ENCODE measurements around the gene DGCR8.

The DGCR8 gene

GRCh38 chr22:20052309-20053259 lies 27.5 kb upstream of the DGCR8 start:
- DNase-seq = no peak

GRCh38 chr22:20053407-20054033 lies 26.5 kb upstream of the DGCR8 start:
- DNase-seq = no peak

DNA sequence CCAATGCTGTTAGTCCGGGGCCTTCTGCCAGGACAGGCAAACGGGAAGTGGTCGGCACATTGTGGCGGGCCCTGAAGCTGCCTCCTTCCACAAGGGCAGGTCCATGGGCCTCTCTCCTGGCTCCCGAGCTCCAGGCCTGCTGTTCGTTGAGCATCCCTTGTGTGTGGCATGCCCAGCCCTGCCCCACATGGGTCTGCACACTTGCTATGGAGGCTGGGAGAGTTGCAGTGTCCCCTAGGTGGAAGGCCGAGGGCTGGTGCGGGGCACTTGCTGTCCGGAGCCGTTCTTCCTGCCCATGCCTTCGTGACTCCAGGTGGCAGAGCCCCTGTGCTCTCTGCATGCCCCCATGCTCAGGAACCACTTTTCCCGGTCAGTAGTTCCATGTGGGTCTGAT lies 26.0 kb upstream of the DGCR8 start:
- no peak for DNase-seq

DNA sequence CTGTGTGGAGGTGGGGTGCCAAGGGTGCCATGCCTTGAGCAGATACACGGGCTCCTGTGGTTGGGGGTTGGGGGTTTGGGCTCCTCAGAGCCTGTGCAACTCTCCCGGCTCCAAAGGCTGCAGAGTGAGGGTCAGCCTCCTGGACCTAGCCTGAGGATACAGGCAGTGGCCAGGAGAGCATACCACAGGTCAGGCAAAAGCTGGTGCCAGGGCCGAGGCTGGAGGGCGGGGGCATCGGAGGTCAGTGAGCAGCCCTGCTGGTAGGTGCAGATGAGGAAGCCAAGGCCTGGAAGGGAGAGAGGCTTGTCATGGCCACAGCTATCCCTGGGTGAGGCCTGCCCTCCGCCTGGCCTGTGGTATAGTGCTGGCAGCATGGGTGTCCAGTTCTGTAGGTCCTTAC lies 25.6 kb upstream of the DGCR8 start:
- no peak for DNase-seq

DNA sequence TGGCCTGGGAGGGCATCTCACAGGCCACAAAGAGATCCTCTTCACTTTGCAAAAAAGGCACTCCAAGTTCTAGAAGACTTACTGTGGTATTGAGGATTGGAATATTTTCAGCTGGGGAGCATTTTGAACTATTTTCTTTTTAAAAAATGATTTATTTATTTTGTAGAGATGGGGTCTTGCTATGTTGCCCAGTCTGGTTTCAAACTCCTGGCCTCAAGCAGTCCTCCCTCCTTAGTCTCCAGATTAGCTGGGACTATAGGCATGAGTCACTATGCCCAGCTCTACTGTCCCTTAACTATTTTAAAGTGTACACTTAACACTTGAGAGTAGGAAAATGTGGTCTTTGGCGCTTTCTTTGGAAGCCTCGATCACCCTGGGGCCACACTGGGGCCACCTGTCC lies 24.9 kb upstream of the DGCR8 start:
- no peak for DNase-seq

DNA sequence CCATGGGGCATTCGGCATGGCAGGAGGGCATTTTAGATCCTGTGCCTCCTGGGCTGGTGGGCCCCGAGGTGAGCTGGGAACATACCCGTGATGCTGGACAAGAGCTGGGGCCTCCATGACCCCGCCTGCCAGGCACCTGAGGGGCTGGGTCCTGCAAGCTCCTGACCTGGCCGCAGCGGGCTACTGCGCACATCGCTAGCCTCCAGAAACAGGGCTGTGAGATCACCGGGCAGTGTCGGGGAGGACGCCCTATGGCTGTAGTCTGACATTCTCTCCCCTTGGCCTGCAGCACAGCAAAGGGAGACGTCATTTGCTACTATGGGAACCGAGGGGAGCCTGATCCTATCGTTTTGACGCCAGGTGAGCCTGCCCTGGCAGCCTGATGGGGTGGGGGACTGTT lies 24.4 kb upstream of the DGCR8 start:
- no peak for DNase-seq

- no peak for DNase-seq
Observed at GRCh38 chr22:20056161-20056560, 23.9 kb upstream of the DGCR8 start.

DNA sequence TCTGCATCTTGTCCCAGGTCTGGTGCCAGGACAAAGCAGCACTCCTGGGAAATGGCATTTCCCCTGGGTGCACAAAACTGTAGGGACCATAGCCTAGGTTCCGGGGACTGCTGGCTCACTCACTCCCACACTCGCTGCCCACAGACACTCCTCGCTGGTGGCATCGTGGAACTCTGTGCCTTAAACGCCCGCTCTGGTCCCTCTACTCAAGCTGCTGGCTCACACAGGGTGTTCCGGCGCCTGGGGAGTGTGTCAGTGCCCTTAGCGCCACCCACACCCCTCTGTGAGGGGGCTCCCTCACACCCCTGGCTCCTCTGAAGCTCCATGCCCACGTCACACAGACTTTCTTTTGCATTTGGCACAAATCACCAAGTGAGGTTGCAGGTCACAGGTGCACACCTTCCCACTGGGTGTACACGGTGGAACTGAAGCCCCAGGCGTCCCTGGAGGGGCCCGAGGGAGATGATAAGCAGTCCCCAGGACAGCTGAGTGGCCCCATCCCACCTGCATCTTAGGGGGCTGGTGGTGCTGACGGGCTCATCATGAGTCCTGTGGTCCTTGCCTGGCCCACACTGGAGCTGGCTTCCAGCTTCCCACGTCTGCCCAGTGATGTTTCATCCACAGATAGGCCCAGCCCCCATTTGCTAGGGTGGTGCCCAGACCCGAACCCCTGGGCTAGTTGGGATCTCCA lies 23.2 kb upstream of the DGCR8 start:
- no peak for DNase-seq

DNA sequence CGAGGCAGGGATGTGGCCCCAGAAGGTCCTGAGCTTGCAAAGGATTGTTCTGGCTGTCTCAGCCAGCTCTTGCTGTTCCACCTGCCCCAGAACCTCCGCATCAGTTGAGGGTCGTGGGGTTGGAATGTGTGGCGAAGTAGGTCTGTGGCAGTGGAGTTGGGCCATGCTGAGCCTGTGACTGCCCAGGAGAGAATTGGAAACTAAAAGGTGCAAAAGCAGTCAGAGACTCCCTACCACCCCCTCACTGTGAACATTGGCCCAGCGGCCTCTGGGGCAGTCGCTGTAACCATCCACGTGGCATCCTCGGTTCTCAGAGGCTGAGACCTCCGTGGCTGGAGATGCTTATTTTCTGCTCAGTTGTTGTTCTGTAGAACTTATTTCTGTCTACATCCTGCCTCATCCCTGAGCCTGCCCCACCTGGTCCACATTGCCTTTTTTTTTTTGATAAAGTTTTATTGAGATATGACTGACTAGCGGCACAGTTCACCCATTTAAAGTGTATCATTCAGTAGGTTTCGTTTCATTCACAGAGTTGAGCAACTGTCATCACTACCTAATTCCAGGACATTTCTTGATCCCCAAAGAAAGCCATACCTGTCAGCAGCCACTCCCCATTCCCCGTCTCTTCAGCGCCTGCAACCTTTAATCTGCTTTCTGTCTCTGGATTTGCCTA lies 22.3 kb upstream of the DGCR8 start:
- DNase-seq = no peak

DNA sequence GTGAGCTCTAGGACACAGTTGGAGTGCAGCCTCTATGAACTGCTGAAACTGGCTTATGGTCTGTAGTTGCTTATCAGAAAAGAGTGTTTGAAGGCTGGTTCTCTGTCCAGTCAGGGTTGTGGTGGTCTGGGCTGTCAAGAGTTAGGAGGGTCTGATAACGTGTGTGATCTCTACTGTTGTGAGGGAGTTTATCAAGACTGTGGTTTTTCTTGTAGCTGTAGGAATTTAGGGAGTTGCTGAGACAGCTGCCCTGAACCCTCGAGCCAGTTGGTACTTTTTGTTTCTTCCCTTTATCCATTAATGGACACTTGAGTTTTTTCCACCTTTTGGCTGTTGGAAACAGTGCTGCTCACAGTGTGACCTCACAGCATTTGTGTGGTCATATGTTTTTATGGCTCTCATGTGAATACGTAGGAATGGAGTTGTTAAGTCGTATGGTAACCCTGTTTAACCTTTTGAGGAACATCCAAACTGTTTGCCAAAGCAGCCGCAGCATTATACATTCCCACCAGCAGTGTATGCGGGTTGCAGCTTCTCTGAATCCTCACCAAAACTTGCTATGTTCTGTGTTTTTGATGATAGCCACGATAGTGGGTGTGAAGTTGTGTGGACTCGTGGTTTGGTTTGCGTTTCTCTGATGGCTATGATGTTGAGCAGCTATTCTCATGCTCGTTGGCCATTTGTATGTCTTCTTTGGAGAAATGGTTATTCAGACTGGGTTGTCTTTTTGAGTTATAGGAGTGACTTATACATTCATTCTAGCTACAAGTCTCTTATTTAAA lies 20.9 kb upstream of the DGCR8 start:
- no peak for DNase-seq

- no peak for DNase-seq
Observed at GRCh38 chr22:20060700-20061480, 19.2 kb upstream of the DGCR8 start.

GRCh38 chr22:20061481-20061861 lies 18.6 kb upstream of the DGCR8 start:
- DNase-seq = peak in 2 of 3 donors; percentile 4 to 13

- DNase-seq = no peak
Observed at GRCh38 chr22:20062043-20062765, 17.8 kb upstream of the DGCR8 start.

DNA sequence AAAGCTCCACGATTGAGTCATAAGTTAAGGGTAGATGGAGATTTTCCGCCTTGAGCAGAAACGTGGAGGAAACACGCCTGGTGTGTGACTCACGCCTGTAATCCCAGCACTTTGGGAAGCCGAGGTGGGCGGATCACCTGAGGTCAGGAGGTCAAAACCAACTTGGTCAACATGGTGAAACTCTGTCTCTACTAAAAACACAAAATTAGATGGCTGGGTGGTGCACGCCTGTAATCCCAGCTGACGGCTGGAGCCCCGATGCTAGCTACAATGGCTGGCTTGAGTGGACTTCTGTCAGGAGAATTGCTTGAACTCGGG lies 17.3 kb upstream of the DGCR8 start:
- no peak for DNase-seq

DNA sequence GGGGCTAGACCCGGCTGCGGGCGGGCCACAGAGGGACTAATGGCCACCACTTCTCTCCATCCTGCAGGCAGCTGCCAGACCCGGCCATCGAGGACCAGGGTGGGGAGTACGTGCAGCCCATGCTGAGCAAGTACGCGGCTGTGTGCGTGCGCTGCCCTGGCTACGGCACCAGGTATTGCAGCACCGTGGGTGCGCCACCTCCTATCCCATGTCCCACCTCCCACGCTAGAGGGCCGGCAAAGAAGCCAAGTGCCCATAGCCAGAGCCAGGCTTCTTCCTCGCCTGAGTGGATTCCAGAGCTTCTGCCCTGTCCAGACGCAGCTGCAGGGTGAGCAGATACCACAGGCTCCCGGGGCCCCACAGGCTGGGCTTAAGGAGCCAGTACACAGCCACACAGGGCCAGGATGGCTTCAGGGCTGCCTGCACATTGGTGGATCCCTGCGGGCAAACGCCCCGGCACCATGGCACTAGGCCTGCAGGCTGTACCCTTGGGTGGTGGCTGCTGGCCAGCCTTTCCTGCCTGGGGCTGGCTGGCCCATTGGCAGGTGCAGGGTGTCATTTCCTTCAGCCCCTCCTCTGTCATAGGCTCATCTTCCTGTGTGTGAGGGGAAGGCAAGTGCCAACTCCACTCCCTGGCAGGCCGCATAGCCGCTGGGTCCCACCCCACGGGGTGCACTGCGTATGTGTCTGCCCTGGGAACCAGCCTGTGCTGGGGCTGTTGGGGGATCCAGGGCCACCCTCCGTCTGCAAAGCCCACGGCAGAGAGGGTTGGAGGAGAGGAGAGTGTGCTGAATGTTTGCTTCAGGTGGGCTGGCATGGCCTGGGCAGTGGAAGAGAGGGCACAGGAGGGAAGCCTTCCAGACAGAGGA lies 16.5 kb upstream of the DGCR8 start:
- no peak for DNase-seq

DNA sequence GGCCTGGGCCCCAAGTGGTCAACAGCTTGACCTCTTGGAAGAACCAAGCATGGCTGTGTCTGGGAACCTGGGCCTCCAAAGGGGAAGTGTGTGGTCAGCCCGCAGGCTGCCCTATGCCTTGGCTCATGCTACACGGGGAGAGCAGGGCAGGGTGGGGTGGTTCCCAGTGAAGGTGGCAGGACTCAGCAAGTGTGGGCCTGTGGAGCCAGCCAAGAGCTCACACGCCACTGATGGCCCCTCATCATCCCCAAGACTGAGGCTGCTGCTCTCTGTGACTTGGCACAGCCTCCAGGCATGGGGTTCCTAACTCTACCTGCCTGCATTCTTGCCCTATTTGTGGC lies 15.9 kb upstream of the DGCR8 start:
- no peak for DNase-seq

- DNase-seq = no peak
Observed at GRCh38 chr22:20064545-20065262, 15.3 kb upstream of the DGCR8 start.

DNA sequence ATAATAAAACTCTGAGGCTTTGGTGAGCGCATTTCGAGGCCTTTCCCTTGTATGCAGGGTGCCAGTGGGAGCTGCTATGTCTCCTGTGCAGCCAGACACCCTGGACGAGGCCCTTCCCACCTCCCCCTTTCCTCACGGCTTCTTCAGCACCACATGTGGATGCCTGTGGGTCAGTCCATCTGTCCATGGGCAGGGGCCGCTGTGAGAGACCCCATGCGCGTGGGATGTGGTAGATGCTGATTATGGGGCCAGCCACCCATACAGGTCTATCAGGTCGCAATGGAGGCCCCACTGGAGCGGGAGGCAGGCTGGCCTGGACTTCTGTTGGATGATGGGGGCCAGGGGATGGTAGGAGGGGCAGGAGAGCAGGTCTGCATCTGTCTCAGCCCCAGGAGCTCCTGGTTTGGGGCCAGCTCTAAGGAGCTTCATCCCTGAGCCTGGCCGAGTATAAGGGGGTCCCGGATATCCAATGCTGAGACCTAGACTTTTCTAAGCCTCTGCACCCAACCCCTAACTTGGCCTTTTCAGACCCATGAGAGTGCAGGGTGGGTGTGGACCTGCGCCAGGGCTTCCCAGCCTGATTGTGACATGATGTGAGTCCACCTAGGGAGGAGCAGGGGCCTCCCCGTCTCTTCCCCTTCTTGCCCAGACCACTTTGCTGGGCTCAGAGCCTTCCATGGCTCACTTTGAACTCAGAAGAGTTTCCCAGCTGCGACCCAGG lies 14.0 kb upstream of the DGCR8 start:
- no peak for DNase-seq

Data from suppressor macrophage treated with lipopolysaccharide for 1 hour (primary cell).